Stimulated activated naive CD8-positive, alpha-beta T cell treated with anti-CD3 and anti-CD28 coated beads, Interleukin-15, Interleukin-2, amounts not matched to agents 100 ng/mL and 50 ng/mL, for 24 hours (primary cell): Measurements from ENCODE around the gene CRYL1.

Experiments used
- H3K27ac Mint-ChIP-seq: one replicate; pipeline ENCODE4 v1.8.0; 2021; ENCODE audit warnings: mild to moderate bottlenecking, mixed read lengths
- H3K27me3 Mint-ChIP-seq: one replicate; pipeline ENCODE4 v1.8.0; 2021; ENCODE audit warnings: mixed read lengths
- H3K36me3 Mint-ChIP-seq: one replicate; pipeline ENCODE4 v1.8.0; 2021; ENCODE audit warnings: low read depth, mixed read lengths
- H3K4me1 Mint-ChIP-seq: one replicate; pipeline ENCODE4 v1.8.0; 2021; ENCODE audit warnings: low read depth, mixed read lengths
- H3K4me3 Mint-ChIP-seq: one replicate; pipeline ENCODE4 v1.8.0; 2021; ENCODE audit warnings: mild to moderate bottlenecking, mixed read lengths
- H3K9me3 Mint-ChIP-seq: one replicate; pipeline ENCODE4 v1.8.0; 2021; ENCODE audit warnings: mixed read lengths

CRYL1 gene

GRCh38 chr13:20363603-20364002, 162.1 kb downstream of the CRYL1 start:
- H3K4me3 Mint-ChIP-seq = no peak overlapping the region
- H3K27ac Mint-ChIP-seq = no peak overlapping the region
- peaks cover 6% of the 10 kb centered on the region for H3K4me1 Mint-ChIP-seq
- H3K36me3 Mint-ChIP-seq = no peaks in the 10 kb centered on the region
- no peaks in the 10 kb centered on the region for H3K9me3 Mint-ChIP-seq
- peaks cover 4% of the 10 kb centered on the region for H3K27me3 Mint-ChIP-seq

- Mint-ChIP-seq H3K9me3 (no peaks in the 10 kb centered on the region), H3K4me3 (no peak overlapping the region), H3K27ac (no peak overlapping the region), H3K36me3 (no peaks in the 10 kb centered on the region), H3K4me1 (peaks cover 6% of the 10 kb centered on the region), H3K27me3 (no peaks in the 10 kb centered on the region)
Observed at GRCh38 chr13:20363172-20363571, 162.5 kb downstream of the CRYL1 start.

GRCh38 chr13:20362484-20363041, 163.1 kb downstream of the CRYL1 start:
- no peaks in the 10 kb centered on the region for H3K36me3 Mint-ChIP-seq
- H3K27ac Mint-ChIP-seq = no peak overlapping the region
- H3K27me3 Mint-ChIP-seq = no peaks in the 10 kb centered on the region
- no peaks in the 10 kb centered on the region for H3K9me3 Mint-ChIP-seq
- no peak overlapping the region for H3K4me3 Mint-ChIP-seq
- peaks cover 6% of the 10 kb centered on the region for H3K4me1 Mint-ChIP-seq

DNA sequence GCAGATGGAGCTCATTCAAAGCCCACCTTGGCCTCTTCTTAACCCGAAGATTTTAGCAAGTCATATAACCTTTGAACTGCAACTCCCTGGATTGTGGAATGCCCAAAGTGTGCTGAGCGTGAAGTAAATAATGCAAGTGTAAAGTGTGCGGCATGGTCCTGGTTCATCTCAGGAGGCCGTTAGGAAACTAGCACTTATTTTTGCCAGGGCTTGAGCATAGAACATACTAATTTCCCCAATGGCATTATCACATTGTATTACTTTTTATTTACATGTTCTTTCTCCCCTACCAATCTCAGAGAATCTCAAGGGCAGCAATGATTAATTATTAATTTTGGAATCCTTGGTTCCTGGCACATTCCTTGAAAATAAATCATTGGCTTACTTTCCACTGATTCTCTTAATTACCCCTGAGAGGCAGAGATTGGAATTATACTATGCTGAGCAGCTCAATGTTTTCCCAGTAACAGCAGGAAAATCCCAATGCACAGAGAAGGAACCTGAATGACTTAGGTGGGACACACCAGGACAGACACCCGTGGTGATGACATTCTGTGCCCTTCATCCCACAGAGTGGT, 164.7 kb downstream of the CRYL1 start:
- Mint-ChIP-seq H3K4me3 (no peak overlapping the region), H3K9me3 (no peaks in the 10 kb centered on the region), H3K4me1 (peaks cover 6% of the 10 kb centered on the region), H3K27me3 (no peaks in the 10 kb centered on the region), H3K36me3 (no peaks in the 10 kb centered on the region), H3K27ac (no peak overlapping the region)

DNA sequence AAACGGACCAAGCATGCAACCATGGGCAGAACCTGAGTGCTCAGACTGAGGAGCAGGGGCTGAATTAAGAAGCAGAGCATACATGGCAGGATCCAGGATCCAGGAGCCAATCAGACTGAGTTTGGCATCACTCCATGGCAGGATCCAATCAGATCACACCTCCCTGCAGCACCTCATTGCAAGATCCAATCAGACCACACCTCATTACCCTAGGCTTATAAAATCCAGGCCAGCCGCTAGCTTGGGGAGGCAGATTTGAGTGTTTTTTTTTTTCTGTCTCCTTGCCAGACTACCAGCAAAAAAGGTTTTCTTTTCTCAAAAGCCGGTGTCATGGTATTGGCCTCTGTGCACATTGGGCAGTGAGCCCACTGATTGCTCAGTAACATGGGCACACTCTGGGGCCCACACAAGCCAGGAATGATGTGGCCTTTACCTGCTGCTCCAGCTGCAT, 165.6 kb downstream of the CRYL1 start:
- H3K4me1 Mint-ChIP-seq = peaks cover 6% of the 10 kb centered on the region
- H3K9me3 Mint-ChIP-seq = no peaks in the 10 kb centered on the region
- no peaks in the 10 kb centered on the region for H3K27me3 Mint-ChIP-seq

DNA sequence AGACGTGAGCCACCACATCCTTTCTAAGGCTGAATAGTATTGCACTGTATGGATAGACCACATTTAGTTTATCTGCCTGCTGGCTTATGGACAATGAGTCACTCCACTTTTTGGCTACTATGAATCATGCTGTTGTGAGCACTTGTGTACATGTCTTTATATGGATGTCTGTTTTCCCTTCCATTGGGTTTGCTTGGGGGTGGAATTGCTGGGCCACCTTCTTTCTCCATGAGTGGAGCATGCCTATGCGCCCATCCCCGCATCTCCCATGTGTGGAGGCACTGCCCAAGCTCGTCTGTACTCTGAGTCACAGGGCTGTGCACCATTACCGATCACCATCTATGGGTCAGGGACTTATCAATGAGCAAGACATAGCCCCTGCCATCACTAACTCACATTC, 166.3 kb downstream of the CRYL1 start:
- H3K27me3 Mint-ChIP-seq = no peaks in the 10 kb centered on the region
- H3K4me1 Mint-ChIP-seq = peaks cover 6% of the 10 kb centered on the region
- no peaks in the 10 kb centered on the region for H3K9me3 Mint-ChIP-seq
- no peak overlapping the region for H3K27ac Mint-ChIP-seq
- H3K4me3 Mint-ChIP-seq = no peak overlapping the region
- H3K36me3 Mint-ChIP-seq = no peaks in the 10 kb centered on the region

More for the DNA sequence above, 165.6 kb downstream of the CRYL1 start:
- no peak overlapping the region for H3K27ac Mint-ChIP-seq
- no peak overlapping the region for H3K4me3 Mint-ChIP-seq
- no peaks in the 10 kb centered on the region for H3K36me3 Mint-ChIP-seq

DNA sequence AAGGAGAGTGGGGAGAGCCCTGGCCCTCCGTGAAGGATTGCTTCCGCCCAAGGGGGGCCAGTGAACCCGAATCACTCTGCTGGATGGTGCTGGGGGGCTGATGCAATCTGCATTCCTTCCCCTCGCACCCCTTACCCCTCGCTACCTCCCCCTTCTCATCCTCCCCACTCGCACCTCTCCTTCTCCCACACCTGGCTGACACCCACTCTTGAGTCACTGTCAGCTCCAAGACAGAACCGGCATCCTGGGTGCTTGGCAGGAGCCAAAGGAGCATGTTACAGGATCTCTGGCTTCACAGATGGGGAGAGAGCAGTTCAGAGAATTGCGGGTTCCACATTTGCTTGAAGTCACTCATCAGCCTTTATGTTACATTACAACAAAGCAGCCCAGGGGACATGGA, 167.6 kb downstream of the CRYL1 start:
- H3K9me3 Mint-ChIP-seq = no peaks in the 10 kb centered on the region
- H3K27ac Mint-ChIP-seq = no peak overlapping the region
- no peaks in the 10 kb centered on the region for H3K27me3 Mint-ChIP-seq
- H3K36me3 Mint-ChIP-seq = no peaks in the 10 kb centered on the region
- H3K4me1 Mint-ChIP-seq = peaks cover 10% of the 10 kb centered on the region
- H3K4me3 Mint-ChIP-seq = no peak overlapping the region

DNA sequence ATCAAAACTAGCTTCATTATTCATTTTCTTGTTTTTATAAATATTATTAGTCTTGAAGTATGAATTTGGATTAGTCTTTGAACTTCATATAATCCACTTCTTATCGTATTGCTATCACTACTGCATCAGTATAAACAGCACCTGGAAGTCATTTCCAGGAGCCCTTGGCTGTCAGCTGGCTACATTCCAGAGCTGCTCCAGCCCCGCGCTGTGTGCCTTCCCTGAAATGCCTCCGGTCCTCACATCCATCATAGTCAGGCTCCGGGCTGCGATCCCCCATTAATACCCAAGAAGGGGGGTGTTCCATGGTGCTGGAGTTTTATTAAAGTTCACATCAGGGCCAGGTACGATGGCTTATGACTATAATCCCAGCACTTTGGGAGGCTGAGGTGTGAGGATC, 169.2 kb downstream of the CRYL1 start:
- no peaks in the 10 kb centered on the region for H3K36me3 Mint-ChIP-seq
- no peak overlapping the region for H3K4me3 Mint-ChIP-seq
- peaks cover 10% of the 10 kb centered on the region for H3K4me1 Mint-ChIP-seq
- H3K27me3 Mint-ChIP-seq = no peaks in the 10 kb centered on the region
- H3K9me3 Mint-ChIP-seq = no peaks in the 10 kb centered on the region
- no peak overlapping the region for H3K27ac Mint-ChIP-seq

- Mint-ChIP-seq H3K9me3 (no peaks in the 10 kb centered on the region), H3K27me3 (no peaks in the 10 kb centered on the region), H3K36me3 (no peaks in the 10 kb centered on the region), H3K27ac (no peak overlapping the region), H3K4me3 (no peak overlapping the region), H3K4me1 (peaks cover 9% of the 10 kb centered on the region)
Observed at GRCh38 chr13:20354722-20355121, 170.9 kb downstream of the CRYL1 start.

- Mint-ChIP-seq H3K27ac (no peak overlapping the region), H3K36me3 (no peaks in the 10 kb centered on the region), H3K4me3 (no peak overlapping the region), H3K27me3 (no peaks in the 10 kb centered on the region), H3K4me1 (peaks cover 4% of the 10 kb centered on the region), H3K9me3 (no peaks in the 10 kb centered on the region)
Observed at GRCh38 chr13:20353973-20354372, 171.7 kb downstream of the CRYL1 start.
